ENCODE results near the gene CLDN6. TPM values are rescaled to one million over a fixed set of nuclear protein-coding genes. Genes with fewer than 3 reads are reported as not detected.

The CLDN6 gene
- total RNA-seq, 1 donor from 2014 or later = not detected

GRCh38 chr16:2987286-2987685, 30.7 kb downstream of the CLDN6 start:
- Histone ChIP-seq H3K4me1 (peaks cover 25% of the 10 kb centered on the region), H3K36me3 (no peaks in the 10 kb centered on the region), H3K27ac (no peak overlapping the region), H3K9me3 (no peaks in the 10 kb centered on the region), H3K4me3 (no peak overlapping the region), H3K27me3 (no peaks in the 10 kb centered on the region)
- TF ChIP-seq POLR2AphosphoS5 (IDR thresholded peaks at IDR 0.05; ENCODE audit: insufficient read depth in 1 of 2, low read depth in 1 of 2) (no peak), POLR2A (IDR thresholded peaks at IDR 0.05) (no peak), CTCF (IDR thresholded peaks at IDR 0.05) (no peak)
- no peak for DNase-seq (ENCODE audit: extremely low spot score in 2 of 2)
- intact Hi-C loops (cut with DNase I) = no loop called here

GRCh38 chr16:2986623-2987188, 31.3 kb downstream of the CLDN6 start:
- Histone ChIP-seq H3K27me3 (no peaks in the 10 kb centered on the region), H3K4me3 (no peak overlapping the region), H3K27ac (no peak overlapping the region), H3K4me1 (peaks cover 19% of the 10 kb centered on the region), H3K9me3 (no peaks in the 10 kb centered on the region), H3K36me3 (no peaks in the 10 kb centered on the region)
- intact Hi-C loops (cut with DNase I) = no loop called here
- TF ChIP-seq CTCF (IDR thresholded peaks at IDR 0.05) (no peak), POLR2A (IDR thresholded peaks at IDR 0.05) (no peak)
- DNase-seq (ENCODE audit: extremely low spot score in 2 of 2) = no peak

- TF ChIP-seq CTCF (IDR thresholded peaks at IDR 0.05) = no peak
- TF ChIP-seq POLR2AphosphoS5 (IDR thresholded peaks at IDR 0.05; ENCODE audit: insufficient read depth in 1 of 2, low read depth in 1 of 2) = no peak
- TF ChIP-seq POLR2A (IDR thresholded peaks at IDR 0.05) = no peak
- no peaks in the 10 kb centered on the region for H3K36me3 ChIP-seq
- H3K27ac ChIP-seq = no peak overlapping the region
- H3K4me1 ChIP-seq = peaks cover 25% of the 10 kb centered on the region
- DNase-seq (ENCODE audit: extremely low spot score in 2 of 2) = no peak
- H3K9me3 ChIP-seq = no peaks in the 10 kb centered on the region
- intact Hi-C loops (cut with DNase I) = no loop called here
- H3K27me3 ChIP-seq = no peaks in the 10 kb centered on the region
- no peak overlapping the region for H3K4me3 ChIP-seq
These were observed 32.1 kb downstream of the CLDN6 start for GRCh38 chr16:2985893-2986355.

- Histone ChIP-seq H3K36me3 (no peaks in the 10 kb centered on the region), H3K27ac (no peak overlapping the region), H3K9me3 (no peaks in the 10 kb centered on the region), H3K27me3 (no peaks in the 10 kb centered on the region), H3K4me1 (peaks cover 29% of the 10 kb centered on the region), H3K4me3 (no peak overlapping the region)
- TF ChIP-seq POLR2A (IDR thresholded peaks at IDR 0.05) (no peak), POLR2AphosphoS5 (IDR thresholded peaks at IDR 0.05; ENCODE audit: insufficient read depth in 1 of 2, low read depth in 1 of 2) (no peak), CTCF (IDR thresholded peaks at IDR 0.05) (no peak)
- no peak for DNase-seq (ENCODE audit: extremely low spot score in 2 of 2)
- intact Hi-C loops (cut with DNase I) = no loop called here
These were observed 32.5 kb downstream of the CLDN6 start for GRCh38 chr16:2985462-2985861.

GRCh38 chr16:2983706-2984136, 34.3 kb downstream of the CLDN6 start:
- intact Hi-C loops (cut with DNase I) = no loop called here

More at GRCh38 chr16:2983706-2984136, 34.3 kb downstream of the CLDN6 start:
- TF ChIP-seq POLR2AphosphoS5 (IDR thresholded peaks at IDR 0.05; ENCODE audit: insufficient read depth in 1 of 2, low read depth in 1 of 2) = no peak
- peak; percentile 81 to 92 (median 92) for TF ChIP-seq CTCF (IDR thresholded peaks at IDR 0.05)
- Histone ChIP-seq H3K4me3 (peak overlapping the region; percentile 11 to 28), H3K4me1 (peaks cover 37% of the 10 kb centered on the region), H3K27me3 (no peaks in the 10 kb centered on the region), H3K9me3 (no peaks in the 10 kb centered on the region), H3K36me3 (no peaks in the 10 kb centered on the region), H3K27ac (no peak overlapping the region)
- no peak for DNase-seq (ENCODE audit: extremely low spot score in 2 of 2)

All from vagina (tissue), 2 donors.